Measurements from ENCODE around the gene KDM2B. TPM values are rescaled to one million over a fixed set of nuclear protein-coding genes. Genes with fewer than 3 reads are reported as not detected.

KDM2B gene
- polyA plus RNA-seq, 1 of the 3 experiments (the other 2 are of a cell fraction) = 11.5 TPM

DNA sequence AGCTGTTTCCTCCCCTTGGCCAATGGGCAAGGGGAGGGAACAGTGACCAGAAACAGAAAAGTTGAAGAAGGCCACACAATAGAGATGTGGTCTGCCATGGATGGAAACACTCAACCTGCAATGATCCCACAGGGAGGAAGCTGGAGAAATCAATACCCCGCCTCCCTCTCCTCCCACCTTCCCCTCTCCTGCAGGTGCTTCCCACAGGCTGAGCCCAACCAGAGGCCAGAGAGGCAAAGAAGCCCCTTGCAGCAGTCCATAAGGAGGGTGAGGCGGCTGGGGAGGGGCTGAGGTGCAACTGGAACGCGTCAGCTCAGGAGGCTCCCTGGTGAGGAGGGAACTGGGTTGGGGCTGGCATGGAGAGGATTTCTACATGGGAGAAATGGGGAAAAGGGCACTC lies 96.9 kb downstream of the KDM2B start:
- CTCF ChIA-PET = interaction anchor here (0.8 to 1.5 kb wide), 4 partner anchors 10 to 310 kb away, joined by 3 to 7 read pairs (median 4); partner anchors contain the start of genes ORAI1 and RHOF
- H2AFZ ChIP-seq (ENCODE audit: low read depth) = no peak overlapping the region
- H3K9me2 ChIP-seq = no peaks in the 10 kb centered on the region
- no peaks in the 10 kb centered on the region for H3K9me3 ChIP-seq
- no peaks in the 10 kb centered on the region for H4K20me1 ChIP-seq (ENCODE audit: insufficient read depth)
- no peak overlapping the region for H3K27ac ChIP-seq (ENCODE audit: low read depth in 2 of 2, low read length in 1 of 2)
- no peaks in the 10 kb centered on the region for H3K79me2 ChIP-seq (ENCODE audit: insufficient read depth)
- H3K9ac ChIP-seq = no peak overlapping the region
- H3K4me1 ChIP-seq (ENCODE audit: control insufficient read depth in 1 of 2, insufficient read depth in 2 of 2, low read depth in 1 of 2, low read length in 1 of 2) = no peaks in the 10 kb centered on the region
- peaks cover 0 to 3% of the 10 kb centered on the region in 2 experiments for H3K36me3 ChIP-seq (replicated peaks in 1 of 2; ENCODE audit: control insufficient read depth in 1 of 2, insufficient read depth in 2 of 2, low read length in 1 of 2)
- no peak overlapping the region for H3K4me3 ChIP-seq (ENCODE audit: low read depth in 2 of 2, low read length in 1 of 2)
- no peak overlapping the region for H3K4me2 ChIP-seq
- no peaks in the 10 kb centered on the region for H3F3A ChIP-seq (replicated peaks; ENCODE audit: insufficient read depth)
- no peak for DNase-seq
- WGBS (ENCODE audit: low lambda C conversion rate) = 100% methylated on average over 4 of the region's 4 CpGs
- TF ChIP-seq MXI1 (IDR thresholded peaks at IDR 0.05; ENCODE audit: low read depth, low read length) = no peak
- no peak for TF ChIP-seq RFX5 (IDR thresholded peaks at IDR 0.05; ENCODE audit: low read length)
- TF ChIP-seq, protein P1, sequence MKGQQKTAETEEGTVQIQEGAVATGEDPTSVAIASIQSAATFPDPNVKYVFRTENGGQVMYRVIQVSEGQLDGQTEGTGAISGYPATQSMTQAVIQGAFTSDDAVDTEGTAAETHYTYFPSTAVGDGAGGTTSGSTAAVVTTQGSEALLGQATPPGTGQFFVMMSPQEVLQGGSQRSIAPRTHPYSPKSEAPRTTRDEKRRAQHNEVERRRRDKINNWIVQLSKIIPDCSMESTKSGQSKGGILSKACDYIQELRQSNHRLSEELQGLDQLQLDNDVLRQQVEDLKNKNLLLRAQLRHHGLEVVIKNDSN (IDR thresholded peaks at IDR 0.05; ENCODE audit: borderline replicate concordance, low read depth) = no peak
- no peak for TF ChIP-seq REST (IDR thresholded peaks at IDR 0.05; ENCODE audit: low read depth, low read length)
- POLR2A ChIA-PET = no interaction called here
- H3K27me3 ChIP-seq (ENCODE audit: insufficient read depth) = no peaks in the 10 kb centered on the region

GRCh38 chr12:121476477-121476876 lies 104.3 kb downstream of the KDM2B start:
- H3K9me3 ChIP-seq = no peaks in the 10 kb centered on the region
- H3K9me2 ChIP-seq = no peaks in the 10 kb centered on the region
- no peaks in the 10 kb centered on the region for H3K36me3 ChIP-seq (replicated peaks in 1 of 2; ENCODE audit: control insufficient read depth in 1 of 2, insufficient read depth in 2 of 2, low read length in 1 of 2)
- peaks cover 0 to under 1% of the 10 kb centered on the region in 2 experiments; a peak in 1 of 4 replicates for H3K4me1 ChIP-seq (ENCODE audit: control insufficient read depth in 1 of 2, insufficient read depth in 2 of 2, low read depth in 1 of 2, low read length in 1 of 2)
- H2AFZ ChIP-seq (ENCODE audit: low read depth) = no peak overlapping the region
- no peaks in the 10 kb centered on the region for H3F3A ChIP-seq (replicated peaks; ENCODE audit: insufficient read depth)
- DNase-seq = no peak
- no peak overlapping the region for H3K9ac ChIP-seq
- H3K27me3 ChIP-seq (ENCODE audit: insufficient read depth) = no peaks in the 10 kb centered on the region
- 0 out of 2 replicates have a peak, but pooled peaks cover 4% of the 10 kb centered on the region for H4K20me1 ChIP-seq (ENCODE audit: insufficient read depth)
- WGBS (ENCODE audit: low lambda C conversion rate) = 92% methylated on average over 3 of the region's 3 CpGs
- no peak overlapping the region for H3K4me2 ChIP-seq
- ChIA-PET POLR2A (no interaction called here), CTCF (interaction anchor here (1.1 to 4.7 kb wide), 5 partner anchors 8 to 142 kb away, joined by 3 to 26 read pairs (median 4); no protein-coding TSS in a partner anchor)
- no peak overlapping the region for H3K27ac ChIP-seq (ENCODE audit: low read depth in 2 of 2, low read length in 1 of 2)
- TF ChIP-seq CHD2 (IDR thresholded peaks at IDR 0.05; ENCODE audit: low read length, partially characterized antibody) (no peak), RCOR1 (IDR thresholded peaks at IDR 0.05; ENCODE audit: low read length) (no peak), FOXJ3 (CRISPR knock-in tag; IDR thresholded peaks at IDR 0.05) (no peak), PBX3 (IDR thresholded peaks at IDR 0.05) (no peak), EP300 (IDR thresholded peaks at IDR 0.05; ENCODE audit: borderline replicate concordance in 1 of 2, low read depth in 1 of 2, low read length in 1 of 2) (no peak), SIN3A (IDR thresholded peaks at IDR 0.05; ENCODE audit: borderline replicate concordance, low read depth, low read length) (no peak), ELF1 (IDR thresholded peaks at IDR 0.05) (no peak), MEF2A (IDR thresholded peaks at IDR 0.05; ENCODE audit: borderline replicate concordance, low read depth) (no peak), RAD21 (IDR thresholded peaks at IDR 0.05; ENCODE audit: low read length) (no peak), NRF1 (IDR thresholded peaks at IDR 0.05; ENCODE audit: low read depth, low read length) (no peak), GATA2 (CRISPR knock-in tag; IDR thresholded peaks at IDR 0.05) (no peak), REST (IDR thresholded peaks at IDR 0.05; ENCODE audit: low read depth, low read length) (no peak), MAX (IDR thresholded peaks at IDR 0.05; ENCODE audit: low read depth) (no peak), FOXM1 (IDR thresholded peaks at IDR 0.05; ENCODE audit: low read depth) (no peak), TCF12 (IDR thresholded peaks at IDR 0.05) (no peak)
- TF ChIP-seq, protein P1 (IDR thresholded peaks at IDR 0.05; ENCODE audit: borderline replicate concordance, low read depth) = no peak
- no peak overlapping the region for H3K4me3 ChIP-seq (ENCODE audit: low read depth in 2 of 2, low read length in 1 of 2)
- H3K79me2 ChIP-seq (ENCODE audit: insufficient read depth) = no peaks in the 10 kb centered on the region

Data from SK-N-SH (cell line).